Left cardiac atrium (tissue), 4 donors: ENCODE results near the gene UBXN2A. TPM values are rescaled to one million over a fixed set of nuclear protein-coding genes. Genes with fewer than 3 reads are reported as not detected.
"Not testable (repeated sequence)": the region's sequence is repeated elsewhere in the genome, so short reads cannot be mapped to it uniquely, and the experiment has no call there.

Source experiments
- ATAC-seq, 2 donors: fragments of 200-7000 bp; cut with Tn5 transposase; one replicate each; pipeline ENCODE4 v1.9.1; 2020; ENCODE audit warnings: mild to moderate bottlenecking in 2 of 2, moderate library complexity in 2 of 2
- DNase-seq: peaks from one replicate; pipeline ENCODE4 v3.0.0-alpha.2; 2020
- intact Hi-C, 2 donors: fragments of 100-400 bp; cut with DNase I; formaldehyde crosslinking; loops; one replicate each; pipeline versions ENCODE4 v1.14.1 to v1.15.1; 2022 to 2023
- total RNA-seq, 2 donors: library from RNA; stranded (reverse); fragmentation: NEBNext Ultra II Directional; extraction: Animal tissue kit (Norgen Biotek cat#: 25700); gene quantifications; one replicate each; pipeline ENCODE4 v1.2.1, GENCODE V29; 2021
- donor health status: DM: no; HTN: yes; CAD: no.
- donor health status: DM: no; HTN: yes; CAD: no; lungs with severe emphysema.
- donor health status: DM: yes; HTN: yes; CAD: no.
- donor health status: Dilated cardiomyopathy.

UBXN2A gene
- total RNA-seq, 2 donors from 2014 or later = 21.3 to 23.7 TPM

GRCh38 chr2:23926750-23927571, 13.3 kb upstream of the UBXN2A start, which contains the start of gene ATAD2B:
Gene ATAD2B, minus strand, starts transcription at chr2:23927123. Its CDS starts 353 bp downstream, at chr2:23926770.
- ATAC-seq = peak; percentile 95 to 96
- intact Hi-C loops = loop anchor here in 1 of 2 donors (5.0 kb wide), 2 partner anchors 120 to 155 kb away; partner anchors contain the start of genes FKBP1B, TP53I3 and WDCP

GRCh38 chr2:23934259-23934658, 6.0 kb upstream of the UBXN2A start:
- intact Hi-C loops = no loop called here
- ATAC-seq = no peak
- DNase-seq = no peak

More at GRCh38 chr2:23926750-23927571, 13.3 kb upstream of the UBXN2A start, which contains the start of gene ATAD2B:
- peak; percentile 91 for DNase-seq

GRCh38 chr2:23940718-23941620, 706 bp downstream of the UBXN2A start:
- DNase-seq (no peak), ATAC-seq (peak; percentile 40 to 44)
- intact Hi-C loops = no loop called here

- no peak for ATAC-seq
- intact Hi-C loops = no loop called here
- no peak for DNase-seq
These were observed 1.4 kb downstream of the UBXN2A start for GRCh38 chr2:23941644-23942043.

- no peak for ATAC-seq
- no peak for DNase-seq
- intact Hi-C loops = no loop called here
These were observed 3.4 kb downstream of the UBXN2A start for GRCh38 chr2:23943666-23944065.

- no peak for DNase-seq
- intact Hi-C loops = no loop called here
- peak; percentile 7 to 19 for ATAC-seq
These were observed 4.3 kb downstream of the UBXN2A start for GRCh38 chr2:23944527-23944926.

GRCh38 chr2:23944976-23945375, 4.7 kb downstream of the UBXN2A start:
- DNase-seq (no peak), ATAC-seq (no peak)
- intact Hi-C loops = no loop called here

- DNase-seq (no peak), ATAC-seq (no peak)
- intact Hi-C loops = no loop called here
These were observed 7.1 kb downstream of the UBXN2A start for GRCh38 chr2:23947350-23947749.

- intact Hi-C loops, ATAC-seq, DNase-seq: not testable (repeated sequence)
These were observed 12.3 kb downstream of the UBXN2A start for GRCh38 chr2:23952558-23952957.

- no peak for DNase-seq
These were observed 13.4 kb downstream of the UBXN2A start for GRCh38 chr2:23953625-23954024.

GRCh38 chr2:23954325-23955014, 14.2 kb downstream of the UBXN2A start:
- ATAC-seq (peak; percentile 61 to 73), DNase-seq (no peak)
- intact Hi-C loops = no loop called here

More at GRCh38 chr2:23953625-23954024, 13.4 kb downstream of the UBXN2A start:
- ATAC-seq = no peak
- intact Hi-C loops = no loop called here

- no peak for ATAC-seq
- no peak for DNase-seq
- intact Hi-C loops = no loop called here
These were observed 27.6 kb downstream of the UBXN2A start for GRCh38 chr2:23967846-23968245.

GRCh38 chr2:23976883-23977282, 36.6 kb downstream of the UBXN2A start:
- ATAC-seq = no peak

GRCh38 chr2:23988371-23988770, 48.1 kb downstream of the UBXN2A start:
- ATAC-seq (no peak), DNase-seq (no peak)
- intact Hi-C loops = no loop called here

More at GRCh38 chr2:23976883-23977282, 36.6 kb downstream of the UBXN2A start:
- no peak for DNase-seq
- intact Hi-C loops = no loop called here

- ATAC-seq (no peak), DNase-seq (no peak)
- intact Hi-C loops = no loop called here
These were observed 52.7 kb downstream of the UBXN2A start for GRCh38 chr2:23992931-23993330.

GRCh38 chr2:23993736-23994269, 53.5 kb downstream of the UBXN2A start:
- intact Hi-C loops = no loop called here
- DNase-seq = no peak
- ATAC-seq = no peak

GRCh38 chr2:23994567-23994966, 54.3 kb downstream of the UBXN2A start:
- DNase-seq (no peak), ATAC-seq (no peak)
- intact Hi-C loops = no loop called here

GRCh38 chr2:24007693-24008092, 67.4 kb downstream of the UBXN2A start:
- DNase-seq (no peak), ATAC-seq (no peak)
- intact Hi-C loops = no loop called here
